SK-N-SH (cell line): Measurements from ENCODE around the gene B3GNT5.

Experiments used
- CTCF ChIP-seq: fragments of 200-600 bp; sonication (generic); IDR thresholded peaks from 2 replicates; pipeline ENCODE4 v1.6.1; 2017; ENCODE audit warnings: antibody characterized with exemption, mild to moderate bottlenecking, moderate library complexity
- EP300 ChIP-seq, 2 experiments: IDR thresholded peaks; 2 replicates each; pipeline versions ENCODE4 v1.4.0 to v1.6.1; 2012; ENCODE audit warnings: borderline replicate concordance in 1 of 2, low read depth in 1 of 2, low read length in 1 of 2
- FOSL2 ChIP-seq: IDR thresholded peaks from 2 replicates; pipeline ENCODE4 v1.4.0; 2012; ENCODE audit warnings: low read depth, mild to moderate bottlenecking, moderate library complexity, borderline replicate concordance
- GABPA ChIP-seq: IDR thresholded peaks from 2 replicates; pipeline ENCODE4 v1.4.0; 2012; ENCODE audit warnings: low read depth, mild to moderate bottlenecking
- JUND ChIP-seq: IDR thresholded peaks from 2 replicates; pipeline ENCODE4 v1.4.0; 2012
- POLR2AphosphoS5 ChIP-seq: IDR thresholded peaks from 2 replicates; pipeline ENCODE4 v1.6.1; 2012; ENCODE audit warnings: low read depth, low read length
- RFX5 ChIP-seq: IDR thresholded peaks from 2 replicates; pipeline ENCODE4 v1.6.1; 2012; ENCODE audit warnings: mild to moderate bottlenecking, improper control_type of control experiment, low read length
- TAF1 ChIP-seq: IDR thresholded peaks from 2 replicates; pipeline ENCODE4 v1.6.1; 2012; ENCODE audit warnings: low read depth, mild to moderate bottlenecking, low read length, moderate library complexity, borderline replicate concordance
- TEAD4 ChIP-seq: IDR thresholded peaks from 2 replicates; pipeline ENCODE4 v1.4.0; 2012; ENCODE audit warnings: mild to moderate bottlenecking, borderline replicate concordance; ENCODE audit not compliant: insufficient read depth
- YY1 ChIP-seq: IDR thresholded peaks from 2 replicates; pipeline ENCODE4 v1.4.0; 2012; ENCODE audit warnings: low read depth, mild to moderate bottlenecking
- TF ChIP-seq, protein P1 (sequence below): IDR thresholded peaks from 2 replicates; pipeline ENCODE4 v1.6.1; 2012; ENCODE audit warnings: mild to moderate bottlenecking, low read depth, low read length, moderate library complexity

GRCh38 chr3:183211352-183211751, 41.7 kb upstream of the B3GNT5 start:
- TF ChIP-seq EP300 (IDR thresholded peaks at IDR 0.05; ENCODE audit: borderline replicate concordance in 1 of 2, low read depth in 1 of 2, low read length in 1 of 2) (no peak), JUND (no peak), CTCF (no peak), GABPA (no peak), POLR2AphosphoS5 (no peak), YY1 (no peak), RFX5 (no peak), TEAD4 (no peak), TAF1 (no peak), FOSL2 (no peak)
- TF ChIP-seq, protein P1, sequence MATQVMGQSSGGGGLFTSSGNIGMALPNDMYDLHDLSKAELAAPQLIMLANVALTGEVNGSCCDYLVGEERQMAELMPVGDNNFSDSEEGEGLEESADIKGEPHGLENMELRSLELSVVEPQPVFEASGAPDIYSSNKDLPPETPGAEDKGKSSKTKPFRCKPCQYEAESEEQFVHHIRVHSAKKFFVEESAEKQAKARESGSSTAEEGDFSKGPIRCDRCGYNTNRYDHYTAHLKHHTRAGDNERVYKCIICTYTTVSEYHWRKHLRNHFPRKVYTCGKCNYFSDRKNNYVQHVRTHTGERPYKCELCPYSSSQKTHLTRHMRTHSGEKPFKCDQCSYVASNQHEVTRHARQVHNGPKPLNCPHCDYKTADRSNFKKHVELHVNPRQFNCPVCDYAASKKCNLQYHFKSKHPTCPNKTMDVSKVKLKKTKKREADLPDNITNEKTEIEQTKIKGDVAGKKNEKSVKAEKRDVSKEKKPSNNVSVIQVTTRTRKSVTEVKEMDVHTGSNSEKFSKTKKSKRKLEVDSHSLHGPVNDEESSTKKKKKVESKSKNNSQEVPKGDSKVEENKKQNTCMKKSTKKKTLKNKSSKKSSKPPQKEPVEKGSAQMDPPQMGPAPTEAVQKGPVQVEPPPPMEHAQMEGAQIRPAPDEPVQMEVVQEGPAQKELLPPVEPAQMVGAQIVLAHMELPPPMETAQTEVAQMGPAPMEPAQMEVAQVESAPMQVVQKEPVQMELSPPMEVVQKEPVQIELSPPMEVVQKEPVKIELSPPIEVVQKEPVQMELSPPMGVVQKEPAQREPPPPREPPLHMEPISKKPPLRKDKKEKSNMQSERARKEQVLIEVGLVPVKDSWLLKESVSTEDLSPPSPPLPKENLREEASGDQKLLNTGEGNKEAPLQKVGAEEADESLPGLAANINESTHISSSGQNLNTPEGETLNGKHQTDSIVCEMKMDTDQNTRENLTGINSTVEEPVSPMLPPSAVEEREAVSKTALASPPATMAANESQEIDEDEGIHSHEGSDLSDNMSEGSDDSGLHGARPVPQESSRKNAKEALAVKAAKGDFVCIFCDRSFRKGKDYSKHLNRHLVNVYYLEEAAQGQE, result no peak
